WTC11 (cell line): ENCODE data around the gene CYLD. TPM values are rescaled to one million over a fixed set of nuclear protein-coding genes. Genes with fewer than 3 reads are reported as not detected.

ENCODE experiments used
- ATAC-seq: fragments of 200-7000 bp; cut with Tn5 transposase; 2 replicates; pipeline ENCODE4 v1.10.0; 2021; ENCODE audit warnings: mild to moderate bottlenecking, moderate library complexity
- CTCF ChIA-PET: fragments of 300-600 bp; sonication (Branson Sonifier 250); formaldehyde crosslinking; loops from one replicate; lab custom pipeline; 2021; ENCODE audit warnings: antibody characterized with exemption; lab: Charles Lee
- POLR2A ChIA-PET: fragments of 350-600 bp; sonication (Branson Sonifier 250); formaldehyde crosslinking; loops from one replicate; lab custom pipeline; 2021; ENCODE audit warnings: antibody characterized with exemption; lab: Charles Lee
- DNase-seq: peaks from one replicate; pipeline ENCODE4 v3.0.0; 2021; ENCODE audit warnings: low spot score
- H3K27ac Mint-ChIP-seq: 2 replicates; pipeline ENCODE4 v1.8.0; 2021; ENCODE audit warnings: mixed read lengths
- H3K27me3 Mint-ChIP-seq: 2 replicates; pipeline ENCODE4 v1.8.0; 2021; ENCODE audit warnings: low read depth, mild to moderate bottlenecking, moderate library complexity, mixed read lengths
- H3K36me3 Mint-ChIP-seq: 2 replicates; pipeline ENCODE4 v1.8.0; 2021; ENCODE audit warnings: mixed read lengths
- H3K4me1 Mint-ChIP-seq: 2 replicates; pipeline ENCODE4 v1.8.0; 2022; ENCODE audit warnings: mixed read lengths
- H3K4me3 Mint-ChIP-seq: 2 replicates; pipeline ENCODE4 v1.8.0; 2021; ENCODE audit warnings: mild to moderate bottlenecking, moderate library complexity, mixed read lengths
- H3K9me3 Mint-ChIP-seq: 2 replicates; pipeline ENCODE4 v1.8.0; 2021; ENCODE audit warnings: mixed read lengths
- AFF4 ChIP-seq: sonication (generic); formaldehyde crosslinking; IDR thresholded peaks from 2 replicates; pipeline ENCODE4 v1.8.1; 2023; ENCODE audit warnings: mild to moderate bottlenecking, missing genetic modification reagents, borderline replicate concordance
- ARID4B ChIP-seq: sonication (generic); formaldehyde crosslinking; IDR thresholded peaks from 2 replicates; pipeline ENCODE4 v1.8.0; 2023; ENCODE audit warnings: missing genetic modification reagents, mild to moderate bottlenecking, borderline replicate concordance
- E2F1 ChIP-seq: sonication (generic); formaldehyde crosslinking; IDR thresholded peaks from 2 replicates; pipeline ENCODE4 v1.8.0; 2022; ENCODE audit warnings: mild to moderate bottlenecking, missing genetic modification reagents
- E2F5 ChIP-seq: sonication (generic); formaldehyde crosslinking; IDR thresholded peaks from 2 replicates; pipeline ENCODE4 v1.8.1; 2022; ENCODE audit warnings: mild to moderate bottlenecking, moderate library complexity, missing genetic modification reagents
- FOXP1 ChIP-seq: sonication (generic); formaldehyde crosslinking; IDR thresholded peaks from 2 replicates; pipeline ENCODE4 v1.8.0; 2022; ENCODE audit warnings: missing genetic modification reagents, mild to moderate bottlenecking, moderate library complexity, borderline replicate concordance
- NFATC4 ChIP-seq: fragments of 250-450 bp; sonication (Bioruptor Pico); IDR thresholded peaks from 2 replicates; pipeline ENCODE4 v1.9.0; 2021; ENCODE audit warnings: mild to moderate bottlenecking
- PRDM15 ChIP-seq: sonication (generic); formaldehyde crosslinking; IDR thresholded peaks from 2 replicates; pipeline ENCODE4 v1.8.0; 2022; ENCODE audit warnings: missing genetic modification reagents
- RELA ChIP-seq: sonication (generic); formaldehyde crosslinking; IDR thresholded peaks from 2 replicates; pipeline ENCODE4 v1.8.1; 2022; ENCODE audit warnings: missing genetic modification reagents, mild to moderate bottlenecking, borderline replicate concordance
- RORB ChIP-seq: fragments of 250-450 bp; sonication (Bioruptor Pico); IDR thresholded peaks from 2 replicates; pipeline ENCODE4 v1.9.0; 2021; ENCODE audit warnings: mild to moderate bottlenecking
- SOX15 ChIP-seq: fragments of 250-450 bp; sonication (Bioruptor Pico); IDR thresholded peaks from 2 replicates; pipeline ENCODE4 v1.9.0; 2021; ENCODE audit warnings: mild to moderate bottlenecking
- SP1 ChIP-seq: sonication (generic); formaldehyde crosslinking; conservative IDR thresholded peaks from 2 replicates; pipeline ENCODE4 v1.8.1; 2022; ENCODE audit warnings: missing genetic modification reagents
- STAT6 ChIP-seq: sonication (generic); formaldehyde crosslinking; conservative IDR thresholded peaks from 2 replicates; pipeline ENCODE4 v1.8.1; 2023; ENCODE audit warnings: mild to moderate bottlenecking, low read depth, missing genetic modification reagents, moderate library complexity
- ZNF138 ChIP-seq: sonication (generic); formaldehyde crosslinking; conservative IDR thresholded peaks from 2 replicates; pipeline ENCODE4 v1.8.1; 2022; ENCODE audit warnings: mild to moderate bottlenecking, moderate library complexity, missing genetic modification reagents
- total RNA-seq: library from RNA; stranded (reverse); gene quantifications from 3 replicates; pipeline ENCODE4 v1.2.3, GENCODE V29; 2021

CYLD gene
- total RNA-seq, 1 experiment from 2014 or later, result 10.8 TPM

- Mint-ChIP-seq H3K36me3 (no peaks in the 10 kb centered on the region), H3K27me3 (no peaks in the 10 kb centered on the region), H3K27ac (no peak overlapping the region), H3K4me3 (no peak overlapping the region), H3K9me3 (peaks cover 17% of the 10 kb centered on the region), H3K4me1 (peaks cover 3% of the 10 kb centered on the region)
- ATAC-seq (no peak), DNase-seq (no peak)
- TF ChIP-seq E2F1 (CRISPR knock-in tag) (no peak), NFATC4 (CRISPR knock-in tag) (no peak), E2F5 (CRISPR knock-in tag) (no peak), SOX15 (no peak), SP1 (CRISPR knock-in tag) (no peak)
- CTCF ChIA-PET, result interaction anchor here (0.7 to 2.9 kb wide), 6 partner anchors 11 to 825 kb away, joined by 3 to 21 read pairs (median 5); no protein-coding TSS in a partner anchor
- POLR2A ChIA-PET, result no interaction called here
These were observed 80.8 kb downstream of the CYLD start for GRCh38 chr16:50822671-50823070.

GRCh38 chr16:50826797-50827316, 85.0 kb downstream of the CYLD start:
- POLR2A ChIA-PET, result no interaction called here
- peaks cover 21% of the 10 kb centered on the region for H3K9me3 Mint-ChIP-seq
- CTCF ChIA-PET, result interaction anchor here (1.3 kb wide), 1 partner anchor 21 kb away, joined by 6 read pairs; no protein-coding TSS in a partner anchor
- no peaks in the 10 kb centered on the region for H3K36me3 Mint-ChIP-seq
- no peak overlapping the region for H3K4me3 Mint-ChIP-seq
- H3K4me1 Mint-ChIP-seq, result no peaks in the 10 kb centered on the region
- no peak for DNase-seq
- no peak for TF ChIP-seq AFF4 (CRISPR knock-in tag)
- no peak for TF ChIP-seq ARID4B (CRISPR knock-in tag)
- TF ChIP-seq RELA (CRISPR knock-in tag), result no peak
- TF ChIP-seq ZNF138, result no peak
- TF ChIP-seq FOXP1 (CRISPR knock-in tag), result no peak
- no peak for TF ChIP-seq PRDM15
- TF ChIP-seq STAT6 (CRISPR knock-in tag), result no peak
- no peak for TF ChIP-seq SP1 (CRISPR knock-in tag)
- TF ChIP-seq RORB (CRISPR knock-in tag), result no peak
- TF ChIP-seq SOX15, result no peak
- TF ChIP-seq, all 79 proteins: peak for 0
- ATAC-seq, result no peak
- Mint-ChIP-seq H3K27ac (no peak overlapping the region), H3K27me3 (no peaks in the 10 kb centered on the region)
